GM12878 (cell line): Measurements from ENCODE around the gene NRXN3. TPM values are rescaled to one million over a fixed set of nuclear protein-coding genes. Genes with fewer than 3 reads are reported as not detected.

ENCODE experiments used
- ATAC-seq: fragments of 200-7000 bp; cut with Tn5 transposase; 3 replicates; pipeline ENCODE4 v1.9.1; 2020; ENCODE audit warnings: mild to moderate bottlenecking, moderate library complexity
- BruUV-seq: library from RNA; stranded (reverse); fragments of 400-500 nt; replicated peaks from 2 replicates; lab custom pipeline; 2021; lab: Mats Ljungman, UMichigan
- CTCF ChIA-PET: fragments of 300-600 bp; sonication (Branson Sonifier 250); formaldehyde crosslinking; extraction: SDS; loops from one replicate; lab custom pipeline; 2021; ENCODE audit warnings: inconsistent platforms; lab: Yijun Ruan, JAX
- POLR2A ChIA-PET: fragments of 350-600 bp; formaldehyde crosslinking; extraction: SDS; loops from one replicate; lab custom pipeline; 2021; ENCODE audit warnings: inconsistent platforms; lab: Charles Lee
- RAD21 ChIA-PET: fragments of 300-600 bp; sonication (Branson Sonifier 250); formaldehyde crosslinking; loops from one replicate; lab custom pipeline; 2023; ENCODE audit warnings: antibody characterized with exemption; ENCODE audit not compliant: unreplicated experiment; lab: Charles Lee
- SMC1A ChIA-PET: fragments of 300-600 bp; sonication (Branson Sonifier 250); formaldehyde crosslinking; loops from one replicate; lab custom pipeline; 2023; ENCODE audit not compliant: unreplicated experiment, uncharacterized antibody; lab: Charles Lee
- DNase-seq: peaks from one replicate; pipeline ENCODE4 v3.0.0-alpha.2; 2011; ENCODE audit warnings: low read depth, low spot score
- FAIRE-seq: peaks from 3 replicates; lab custom pipeline; 2011; peaks lifted over from hg19 to GRCh38; lab: Jason Lieb, UNC
- H2AFZ ChIP-seq: 2 replicates; pipeline ENCODE4 v1.6.0; 2011; ENCODE audit warnings: low read depth, low read length, control low read depth; ENCODE audit not compliant: control insufficient read depth
- H3K27ac ChIP-seq: 2 replicates; pipeline ENCODE4 v1.5.1; 2011; ENCODE audit warnings: control low read depth; ENCODE audit not compliant: control insufficient read depth, insufficient read depth
- H3K27me3 ChIP-seq, 2 experiments: replicated peaks in 1 of 2; 2 replicates each; pipeline versions ENCODE4 v1.6.0 to v1.6.1; 2011; ENCODE audit warnings: low read length in 1 of 2; ENCODE audit not compliant: control insufficient read depth in 2 of 2, insufficient read depth in 2 of 2
- H3K36me3 ChIP-seq, 2 experiments: 2 replicates each; pipeline ENCODE4 v1.5.1; 2011; ENCODE audit warnings: low read length in 1 of 2; ENCODE audit not compliant: control insufficient read depth in 2 of 2, insufficient read depth in 2 of 2
- H3K4me1 ChIP-seq: 2 replicates; pipeline ENCODE4 v1.6.1; 2011; ENCODE audit warnings: mild to moderate bottlenecking, low read length, moderate library complexity, mixed read lengths; ENCODE audit not compliant: control insufficient read depth, insufficient read depth
- H3K4me2 ChIP-seq: 2 replicates; pipeline ENCODE4 v1.6.0; 2011; ENCODE audit warnings: control low read depth; ENCODE audit not compliant: control insufficient read depth, insufficient read depth
- H3K4me3 ChIP-seq: fragments of 200-600 bp; sonication (generic); 2 replicates; pipeline ENCODE4 v1.5.1; 2016
- H3K79me2 ChIP-seq: 2 replicates; pipeline ENCODE4 v1.6.0; 2011; ENCODE audit warnings: low read length; ENCODE audit not compliant: control insufficient read depth, insufficient read depth
- H3K9ac ChIP-seq: 2 replicates; pipeline ENCODE4 v1.8.0; 2011; ENCODE audit warnings: low read length, control low read depth, mixed read lengths; ENCODE audit not compliant: control insufficient read depth, insufficient read depth
- H3K9me3 ChIP-seq: replicated peaks from 3 replicates; pipeline ENCODE4 v1.5.1; 2011; ENCODE audit warnings: mild to moderate bottlenecking, low read length; ENCODE audit not compliant: control insufficient read depth, insufficient read depth
- H4K20me1 ChIP-seq: 2 replicates; pipeline ENCODE4 v1.6.0; 2011; ENCODE audit not compliant: control insufficient read depth, insufficient read depth
- CREM ChIP-seq: IDR thresholded peaks from 2 replicates; pipeline ENCODE4 v1.6.1; 2014; ENCODE audit warnings: antibody characterized with exemption, low read depth
- HDAC6 ChIP-seq: fragments of 200-600 bp; sonication (generic); IDR thresholded peaks from one replicate; pipeline ENCODE4 v1.8.0; 2017; ENCODE audit warnings: antibody characterized with exemption; ENCODE audit not compliant: unreplicated experiment
- LARP7 ChIP-seq: fragments of 450-650 bp; IDR thresholded peaks from 2 replicates; pipeline ENCODE4 v1.6.1; 2017; ENCODE audit warnings: mild to moderate bottlenecking
- MYB ChIP-seq: fragments of 150-350 bp; IDR thresholded peaks from 2 replicates; pipeline ENCODE4 v1.6.1; 2014; ENCODE audit warnings: mild to moderate bottlenecking, low read depth, low read length, borderline replicate concordance
- NFYB ChIP-seq: IDR thresholded peaks from 2 replicates; pipeline ENCODE4 v1.6.1; 2011; ENCODE audit warnings: low read depth, mild to moderate bottlenecking, low read length, improper control_type of control experiment, moderate library complexity; ENCODE audit not compliant: insufficient read depth
- POU2F2 ChIP-seq: IDR thresholded peaks from 3 replicates; pipeline ENCODE4 v1.6.1; 2011; ENCODE audit warnings: low read depth, mild to moderate bottlenecking, low read length, borderline replicate concordance
- PRDM15 ChIP-seq: fragments of 450-650 bp; formaldehyde crosslinking; IDR thresholded peaks from 2 replicates; pipeline ENCODE4 v1.4.0; 2020; ENCODE audit warnings: mild to moderate bottlenecking, moderate library complexity
- RCOR1 ChIP-seq: conservative IDR thresholded peaks from 2 replicates; pipeline ENCODE4 v1.6.1; 2012; ENCODE audit warnings: low read depth, low read length, improper control_type of control experiment
- SREBF1 ChIP-seq: IDR thresholded peaks from 2 replicates; pipeline ENCODE4 v1.6.1; 2012; ENCODE audit warnings: mild to moderate bottlenecking, low read length
- TBL1XR1 ChIP-seq: IDR thresholded peaks from 2 replicates; pipeline ENCODE4 v1.6.1; 2012; ENCODE audit warnings: low read depth, low read length, improper control_type of control experiment
- WRNIP1 ChIP-seq: IDR thresholded peaks from 2 replicates; pipeline ENCODE4 v1.6.1; 2011; ENCODE audit warnings: low read depth, low read length, improper control_type of control experiment, borderline replicate concordance
- WGBS: methylation state at CpG from one replicate; pipeline ENCODE4 v1.1.6; 2016; ENCODE audit warnings: low lambda C conversion rate; ENCODE audit not compliant: insufficient replicate concordance, insufficient coverage; ENCODE audit errors: missing lambda C conversion rate; 5-methylcytosine and 5-hydroxymethylcytosine counted together
- in situ Hi-C: fragments of 300-500 bp; cut with MboI; formaldehyde crosslinking; loops from 9 replicates; pipeline ENCODE4 v1.14.3; 2018; ENCODE audit warnings: mixed read lengths
- intact Hi-C: fragments of 100-400 bp; cut with micrococcal nuclease; formaldehyde crosslinking; loops from one replicate; pipeline ENCODE4 v1.14.2; 2022; ENCODE audit not compliant: unreplicated experiment
- polyA plus RNA-seq, 11 experiments: library from polyadenylated mRNA; depleted of rRNA in 4 of 11; unstranded in 6 of 11; stranded (reverse) in 5 of 11; fragments of >200 nt; fragmentation: Nextera tagmentation in 4 of 11; fragmentation: Illumina TruSeq in 1 of 11; extraction: Ambion mirVana in 4 of 11; extraction: Trizol in 1 of 11; gene quantifications; 1 replicate in 1 of 11; 2 replicates in 10 of 11; pipeline versions ENCODE4 v1.2.1 to v1.2.3, GENCODE V29; 2011 to 2016; ENCODE audit warnings: inconsistent platforms in 2 of 11, missing spikeins in 2 of 11, low read depth in 1 of 11
- total RNA-seq, 4 experiments: library from RNA; depleted of rRNA in 3 of 4; stranded (reverse); fragments of >200 nt in 3 of 4; fragmentation: Illumina TruSeq in 1 of 4; extraction: Trizol in 1 of 4; gene quantifications; 2 replicates each; pipeline versions ENCODE4 v1.2.1 to v1.2.3, GENCODE V29; 2013 to 2021
- TF ChIP-seq, protein P1 (sequence below): IDR thresholded peaks from 2 replicates; pipeline ENCODE4 v1.6.1; 2012; ENCODE audit warnings: improper control_type of control experiment, low read depth, low read length; ENCODE audit not compliant: insufficient replicate concordance
- TF ChIP-seq, protein P2 (sequence below), 3 experiments: IDR thresholded peaks in 2 of 3; conservative IDR thresholded peaks in 1 of 3; 2 replicates each; pipeline ENCODE4 v1.5.1; 2011; ENCODE audit warnings: low read depth in 3 of 3, low read length in 3 of 3, mild to moderate bottlenecking in 3 of 3, control low read depth in 2 of 3, moderate library complexity in 2 of 3, inconsistent platforms in 1 of 3, mixed read lengths in 1 of 3; ENCODE audit not compliant: control insufficient read depth in 2 of 3, insufficient read depth in 1 of 3; ENCODE audit errors: extremely low read depth in 1 of 3

Gene NRXN3
- total and polyA plus RNA-seq, 10 of the 15 experiments (the other 5 are each of a cell fraction or from before 2014, with no cell fraction given) = 0.52 to 3.3 (median 1.4) TPM

GRCh38 chr14:78592616-78593219 lies 422.5 kb downstream of the NRXN3 start:
- in situ Hi-C loops (loop anchor here (10.0 to 25.0 kb wide), 2 partner anchors 728 to 930 kb away; no protein-coding TSS in a partner anchor), intact Hi-C loops (no loop called here)
- POLR2A ChIA-PET = no interaction called here
- no peak for ATAC-seq
- Histone ChIP-seq H3K4me1 (no peaks in the 10 kb centered on the region), H3K36me3 (no peaks in the 10 kb centered on the region), H3K79me2 (no peaks in the 10 kb centered on the region), H3K27ac (no peak overlapping the region), H3K4me2 (no peak overlapping the region), H3K27me3 (no peaks in the 10 kb centered on the region), H2AFZ (no peak overlapping the region), H3K4me3 (no peak overlapping the region), H3K9ac (no peak overlapping the region), H4K20me1 (no peaks in the 10 kb centered on the region), H3K9me3 (no peaks in the 10 kb centered on the region)
- RAD21 ChIA-PET = no interaction called here
- SMC1A ChIA-PET = no interaction called here
- no peak for DNase-seq
- TF ChIP-seq POU2F2 (no peak), HDAC6 (no peak), MYB (no peak), PRDM15 (CRISPR knock-in tag) (no peak), NFYB (no peak), RCOR1 (no peak), WRNIP1 (no peak), LARP7 (no peak), SREBF1 (no peak), CREM (no peak), TBL1XR1 (no peak)
- TF ChIP-seq, protein P1, sequence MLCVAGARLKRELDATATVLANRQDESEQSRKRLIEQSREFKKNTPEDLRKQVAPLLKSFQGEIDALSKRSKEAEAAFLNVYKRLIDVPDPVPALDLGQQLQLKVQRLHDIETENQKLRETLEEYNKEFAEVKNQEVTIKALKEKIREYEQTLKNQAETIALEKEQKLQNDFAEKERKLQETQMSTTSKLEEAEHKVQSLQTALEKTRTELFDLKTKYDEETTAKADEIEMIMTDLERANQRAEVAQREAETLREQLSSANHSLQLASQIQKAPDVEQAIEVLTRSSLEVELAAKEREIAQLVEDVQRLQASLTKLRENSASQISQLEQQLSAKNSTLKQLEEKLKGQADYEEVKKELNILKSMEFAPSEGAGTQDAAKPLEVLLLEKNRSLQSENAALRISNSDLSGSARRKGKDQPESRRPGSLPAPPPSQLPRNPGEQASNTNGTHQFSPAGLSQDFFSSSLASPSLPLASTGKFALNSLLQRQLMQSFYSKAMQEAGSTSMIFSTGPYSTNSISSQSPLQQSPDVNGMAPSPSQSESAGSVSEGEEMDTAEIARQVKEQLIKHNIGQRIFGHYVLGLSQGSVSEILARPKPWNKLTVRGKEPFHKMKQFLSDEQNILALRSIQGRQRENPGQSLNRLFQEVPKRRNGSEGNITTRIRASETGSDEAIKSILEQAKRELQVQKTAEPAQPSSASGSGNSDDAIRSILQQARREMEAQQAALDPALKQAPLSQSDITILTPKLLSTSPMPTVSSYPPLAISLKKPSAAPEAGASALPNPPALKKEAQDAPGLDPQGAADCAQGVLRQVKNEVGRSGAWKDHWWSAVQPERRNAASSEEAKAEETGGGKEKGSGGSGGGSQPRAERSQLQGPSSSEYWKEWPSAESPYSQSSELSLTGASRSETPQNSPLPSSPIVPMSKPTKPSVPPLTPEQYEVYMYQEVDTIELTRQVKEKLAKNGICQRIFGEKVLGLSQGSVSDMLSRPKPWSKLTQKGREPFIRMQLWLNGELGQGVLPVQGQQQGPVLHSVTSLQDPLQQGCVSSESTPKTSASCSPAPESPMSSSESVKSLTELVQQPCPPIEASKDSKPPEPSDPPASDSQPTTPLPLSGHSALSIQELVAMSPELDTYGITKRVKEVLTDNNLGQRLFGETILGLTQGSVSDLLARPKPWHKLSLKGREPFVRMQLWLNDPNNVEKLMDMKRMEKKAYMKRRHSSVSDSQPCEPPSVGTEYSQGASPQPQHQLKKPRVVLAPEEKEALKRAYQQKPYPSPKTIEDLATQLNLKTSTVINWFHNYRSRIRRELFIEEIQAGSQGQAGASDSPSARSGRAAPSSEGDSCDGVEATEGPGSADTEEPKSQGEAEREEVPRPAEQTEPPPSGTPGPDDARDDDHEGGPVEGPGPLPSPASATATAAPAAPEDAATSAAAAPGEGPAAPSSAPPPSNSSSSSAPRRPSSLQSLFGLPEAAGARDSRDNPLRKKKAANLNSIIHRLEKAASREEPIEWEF = no peak
- TF ChIP-seq, protein P2, sequence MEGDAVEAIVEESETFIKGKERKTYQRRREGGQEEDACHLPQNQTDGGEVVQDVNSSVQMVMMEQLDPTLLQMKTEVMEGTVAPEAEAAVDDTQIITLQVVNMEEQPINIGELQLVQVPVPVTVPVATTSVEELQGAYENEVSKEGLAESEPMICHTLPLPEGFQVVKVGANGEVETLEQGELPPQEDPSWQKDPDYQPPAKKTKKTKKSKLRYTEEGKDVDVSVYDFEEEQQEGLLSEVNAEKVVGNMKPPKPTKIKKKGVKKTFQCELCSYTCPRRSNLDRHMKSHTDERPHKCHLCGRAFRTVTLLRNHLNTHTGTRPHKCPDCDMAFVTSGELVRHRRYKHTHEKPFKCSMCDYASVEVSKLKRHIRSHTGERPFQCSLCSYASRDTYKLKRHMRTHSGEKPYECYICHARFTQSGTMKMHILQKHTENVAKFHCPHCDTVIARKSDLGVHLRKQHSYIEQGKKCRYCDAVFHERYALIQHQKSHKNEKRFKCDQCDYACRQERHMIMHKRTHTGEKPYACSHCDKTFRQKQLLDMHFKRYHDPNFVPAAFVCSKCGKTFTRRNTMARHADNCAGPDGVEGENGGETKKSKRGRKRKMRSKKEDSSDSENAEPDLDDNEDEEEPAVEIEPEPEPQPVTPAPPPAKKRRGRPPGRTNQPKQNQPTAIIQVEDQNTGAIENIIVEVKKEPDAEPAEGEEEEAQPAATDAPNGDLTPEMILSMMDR (IDR thresholded peaks at IDR 0.05 in 2 of 3, conservative IDR thresholded peaks at IDR 0.05 in 1 of 3; ENCODE audit: control insufficient read depth in 2 of 3, extremely low read depth in 1 of 3, insufficient read depth in 1 of 3, low read depth in 3 of 3, low read length in 3 of 3) = no peak
- WGBS = 67% methylated on average over 13 of the region's 13 CpGs
- BruUV-seq = no TSS peak
- FAIRE-seq = no peak
- CTCF ChIA-PET = interaction anchor here (3.6 kb wide), 1 partner anchor 26 kb away, joined by 9 read pairs; no protein-coding TSS in a partner anchor
